Tibial nerve (tissue), 3 donors: Measurements from ENCODE around the gene RNF121.

ENCODE experiments used
- CTCF ChIP-seq, 5 experiments: fragments of 200-600 bp in 3 of 5; fragments of 450-650 bp in 2 of 5; sonication (generic) in 3 of 5; IDR thresholded peaks; one replicate each; pipeline ENCODE4 v1.5.1; 2016 to 2019; ENCODE audit warnings: antibody characterized with exemption in 5 of 5, mild to moderate bottlenecking in 3 of 5, moderate library complexity in 2 of 5
- POLR2A ChIP-seq, 2 donors: fragments of 450-650 bp; IDR thresholded peaks; one replicate each; pipeline ENCODE4 v1.6.1; 2017; ENCODE audit warnings: antibody characterized with exemption in 2 of 2, mild to moderate bottlenecking in 2 of 2, moderate library complexity in 2 of 2

GRCh38 chr11:71979602-71980001, 50.8 kb downstream of the RNF121 start:
- TF ChIP-seq CTCF (IDR thresholded peaks at IDR 0.05) (no peak), POLR2A (IDR thresholded peaks at IDR 0.05) (no peak)
